ENCODE data around the gene ESF1. TPM values are rescaled to one million over a fixed set of nuclear protein-coding genes. Genes with fewer than 3 reads are reported as not detected.
"Not testable (repeated sequence)": the region's sequence is repeated elsewhere in the genome, so short reads cannot be mapped to it uniquely, and the experiment has no call there.

Gene ESF1
- total RNA-seq, 2 donors from 2014 or later = 13.9 to 21.7 TPM

- H3K36me3 Mint-ChIP-seq (ENCODE audit: low read depth) = peaks cover 90% of the 10 kb centered on the region
Observed at GRCh38 chr20:13738187-13738586, 46.5 kb downstream of the ESF1 start.

GRCh38 chr20:13736436-13737191 is 48.1 kb downstream of the ESF1 start:
- Mint-ChIP-seq H3K27ac (no peak overlapping the region), H3K9me3 (peaks cover 6% of the 10 kb centered on the region), H3K27me3 (no peaks in the 10 kb centered on the region), H3K4me3 (no peak overlapping the region), H3K36me3 (ENCODE audit: low read depth) (peaks cover 90% of the 10 kb centered on the region), H3K4me1 (peaks cover 14% of the 10 kb centered on the region)
- no peak for ATAC-seq (replicated peaks)

More at GRCh38 chr20:13738187-13738586, 46.5 kb downstream of the ESF1 start:
- H3K27me3 Mint-ChIP-seq; H3K27ac Mint-ChIP-seq; ATAC-seq (replicated peaks); H3K4me3 Mint-ChIP-seq; H3K9me3 Mint-ChIP-seq: not testable (repeated sequence)
- H3K4me1 Mint-ChIP-seq = peaks cover 14% of the 10 kb centered on the region

GRCh38 chr20:13735826-13736225 is 48.9 kb downstream of the ESF1 start:
- peaks cover 9% of the 10 kb centered on the region for H3K4me1 Mint-ChIP-seq
- no peak for ATAC-seq (replicated peaks)
- H3K4me3 Mint-ChIP-seq = no peak overlapping the region
- no peaks in the 10 kb centered on the region for H3K27me3 Mint-ChIP-seq
- peaks cover 2% of the 10 kb centered on the region for H3K9me3 Mint-ChIP-seq
- H3K36me3 Mint-ChIP-seq (ENCODE audit: low read depth) = peaks cover 90% of the 10 kb centered on the region
- no peak overlapping the region for H3K27ac Mint-ChIP-seq

GRCh38 chr20:13723011-13723410 is 61.7 kb downstream of the ESF1 start:
- H3K27ac Mint-ChIP-seq = no peak overlapping the region
- no peaks in the 10 kb centered on the region for H3K9me3 Mint-ChIP-seq
- H3K4me1 Mint-ChIP-seq = no peaks in the 10 kb centered on the region
- H3K36me3 Mint-ChIP-seq (ENCODE audit: low read depth) = peaks cover 42% of the 10 kb centered on the region
- no peak overlapping the region for H3K4me3 Mint-ChIP-seq
- H3K27me3 Mint-ChIP-seq = no peaks in the 10 kb centered on the region
- no peak for ATAC-seq (replicated peaks)

- peaks cover 88% of the 10 kb centered on the region for H3K36me3 Mint-ChIP-seq (ENCODE audit: low read depth)
- H3K27me3 Mint-ChIP-seq = no peaks in the 10 kb centered on the region
- no peak overlapping the region for H3K27ac Mint-ChIP-seq
- ATAC-seq (replicated peaks) = no peak
- no peaks in the 10 kb centered on the region for H3K9me3 Mint-ChIP-seq
- H3K4me3 Mint-ChIP-seq = no peak overlapping the region
- no peaks in the 10 kb centered on the region for H3K4me1 Mint-ChIP-seq
Observed at GRCh38 chr20:13718171-13718570, 66.5 kb downstream of the ESF1 start.

GRCh38 chr20:13717631-13718044 is 67.1 kb downstream of the ESF1 start:
- Mint-ChIP-seq H3K36me3 (ENCODE audit: low read depth) (peaks cover 90% of the 10 kb centered on the region), H3K4me3 (no peak overlapping the region), H3K9me3 (no peaks in the 10 kb centered on the region), H3K27me3 (no peaks in the 10 kb centered on the region), H3K27ac (no peak overlapping the region), H3K4me1 (no peaks in the 10 kb centered on the region)
- ATAC-seq (replicated peaks) = no peak

GRCh38 chr20:13715171-13715570 is 69.5 kb downstream of the ESF1 start:
- Mint-ChIP-seq H3K4me3 (no peak overlapping the region), H3K9me3 (no peaks in the 10 kb centered on the region), H3K36me3 (ENCODE audit: low read depth) (peaks cover 85% of the 10 kb centered on the region), H3K27me3 (no peaks in the 10 kb centered on the region), H3K4me1 (no peaks in the 10 kb centered on the region), H3K27ac (no peak overlapping the region)
- ATAC-seq (replicated peaks) = no peak

- no peaks in the 10 kb centered on the region for H3K4me1 Mint-ChIP-seq
- ATAC-seq (replicated peaks) = no peak
- no peaks in the 10 kb centered on the region for H3K9me3 Mint-ChIP-seq
- no peaks in the 10 kb centered on the region for H3K27me3 Mint-ChIP-seq
- H3K27ac Mint-ChIP-seq = no peak overlapping the region
- H3K36me3 Mint-ChIP-seq (ENCODE audit: low read depth) = peaks cover 20% of the 10 kb centered on the region
- H3K4me3 Mint-ChIP-seq = no peak overlapping the region
Observed at GRCh38 chr20:13708234-13708633, 76.5 kb downstream of the ESF1 start.

GRCh38 chr20:13703265-13703664 is 81.5 kb downstream of the ESF1 start:
- H3K9me3 Mint-ChIP-seq = no peaks in the 10 kb centered on the region

GRCh38 chr20:13701486-13701885 is 83.2 kb downstream of the ESF1 start:
- Mint-ChIP-seq H3K9me3 (no peaks in the 10 kb centered on the region), H3K36me3 (ENCODE audit: low read depth) (no peaks in the 10 kb centered on the region), H3K27me3 (peaks cover 14% of the 10 kb centered on the region), H3K27ac (no peak overlapping the region), H3K4me1 (no peaks in the 10 kb centered on the region), H3K4me3 (no peak overlapping the region)
- no peak for ATAC-seq (replicated peaks)

More at GRCh38 chr20:13703265-13703664, 81.5 kb downstream of the ESF1 start:
- H3K4me3 Mint-ChIP-seq = no peak overlapping the region
- H3K4me1 Mint-ChIP-seq = no peaks in the 10 kb centered on the region
- H3K36me3 Mint-ChIP-seq (ENCODE audit: low read depth) = no peaks in the 10 kb centered on the region
- H3K27ac Mint-ChIP-seq = no peak overlapping the region
- H3K27me3 Mint-ChIP-seq = peaks cover 8% of the 10 kb centered on the region
- ATAC-seq (replicated peaks) = no peak

GRCh38 chr20:13700761-13701160 is 84.0 kb downstream of the ESF1 start:
- Mint-ChIP-seq H3K27me3 (peaks cover 18% of the 10 kb centered on the region), H3K9me3 (no peaks in the 10 kb centered on the region)
- ATAC-seq (replicated peaks) = no peak

GRCh38 chr20:13694420-13695150 is 90.1 kb downstream of the ESF1 start:
- no peaks in the 10 kb centered on the region for H3K36me3 Mint-ChIP-seq (ENCODE audit: low read depth)

More at GRCh38 chr20:13700761-13701160, 84.0 kb downstream of the ESF1 start:
- H3K4me3 Mint-ChIP-seq = no peak overlapping the region
- H3K4me1 Mint-ChIP-seq = no peaks in the 10 kb centered on the region
- H3K27ac Mint-ChIP-seq = no peak overlapping the region
- H3K36me3 Mint-ChIP-seq (ENCODE audit: low read depth) = no peaks in the 10 kb centered on the region

GRCh38 chr20:13692802-13693736 is 91.7 kb downstream of the ESF1 start:
- no peak overlapping the region for H3K27ac Mint-ChIP-seq
- H3K9me3 Mint-ChIP-seq = peaks cover 3% of the 10 kb centered on the region
- ATAC-seq (replicated peaks) = no peak
- no peaks in the 10 kb centered on the region for H3K4me1 Mint-ChIP-seq
- no peaks in the 10 kb centered on the region for H3K36me3 Mint-ChIP-seq (ENCODE audit: low read depth)
- H3K27me3 Mint-ChIP-seq = peaks cover 22% of the 10 kb centered on the region
- no peak overlapping the region for H3K4me3 Mint-ChIP-seq

More at GRCh38 chr20:13694420-13695150, 90.1 kb downstream of the ESF1 start:
- peaks cover 26% of the 10 kb centered on the region for H3K27me3 Mint-ChIP-seq
- no peak overlapping the region for H3K4me3 Mint-ChIP-seq
- H3K9me3 Mint-ChIP-seq = peaks cover 3% of the 10 kb centered on the region
- no peak for ATAC-seq (replicated peaks)
- no peak overlapping the region for H3K27ac Mint-ChIP-seq
- no peaks in the 10 kb centered on the region for H3K4me1 Mint-ChIP-seq

- H3K27me3 Mint-ChIP-seq = peaks cover 18% of the 10 kb centered on the region
- peaks cover 3% of the 10 kb centered on the region for H3K9me3 Mint-ChIP-seq
- H3K4me1 Mint-ChIP-seq = no peaks in the 10 kb centered on the region
- no peak overlapping the region for H3K4me3 Mint-ChIP-seq
- H3K36me3 Mint-ChIP-seq (ENCODE audit: low read depth) = no peaks in the 10 kb centered on the region
- H3K27ac Mint-ChIP-seq = no peak overlapping the region
- ATAC-seq (replicated peaks) = no peak
Observed at GRCh38 chr20:13690943-13691342, 93.8 kb downstream of the ESF1 start.
